Measurements from ENCODE around the gene FADS3. TPM values are rescaled to one million over a fixed set of nuclear protein-coding genes. Genes with fewer than 3 reads are reported as not detected.

FADS3 gene
- total RNA-seq, 1 donor from 2014 or later = 135 TPM

DNA sequence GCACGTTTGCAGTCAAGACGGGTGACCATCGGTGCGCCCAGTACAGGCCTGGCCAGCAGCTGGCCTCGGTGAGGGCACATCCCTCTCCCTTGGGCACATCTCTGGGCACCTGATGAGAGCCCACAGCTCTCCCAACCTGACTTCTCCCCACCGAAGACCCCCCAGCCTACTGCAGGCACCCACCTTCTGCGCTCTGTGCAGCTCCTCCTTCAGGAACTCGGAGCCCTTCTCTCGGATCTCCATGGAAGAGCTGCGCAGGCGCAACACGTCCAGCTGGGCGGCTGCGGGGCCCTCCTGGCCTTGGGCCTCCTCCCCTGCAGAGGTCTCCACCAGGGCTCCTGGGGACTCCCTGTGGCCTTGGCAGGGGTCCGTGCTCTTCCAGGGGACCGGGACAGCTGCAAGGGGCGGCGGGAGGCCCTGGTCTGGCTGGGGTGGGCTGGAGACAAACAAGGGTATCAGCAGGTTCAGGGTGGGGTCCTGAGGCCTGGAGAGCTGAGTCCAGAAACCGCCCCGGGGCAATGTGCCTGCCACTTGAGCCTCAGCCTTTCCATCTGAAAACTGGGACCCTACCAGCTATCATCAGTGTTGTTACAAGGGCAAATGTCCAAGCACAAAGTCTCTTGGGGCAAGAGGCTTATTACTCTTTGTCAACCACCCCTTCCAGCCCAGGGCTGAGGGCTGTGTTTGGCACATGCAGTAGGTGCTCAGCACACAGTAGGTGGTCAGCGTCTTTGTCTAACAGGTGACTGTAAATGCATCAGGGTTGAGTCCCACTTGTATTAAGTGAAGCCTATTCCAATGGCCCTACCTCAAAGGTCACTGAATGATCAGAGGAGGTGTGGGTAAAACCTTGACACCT is 16.8 kb upstream of the FADS3 start:
- TF ChIP-seq, protein P1, sequence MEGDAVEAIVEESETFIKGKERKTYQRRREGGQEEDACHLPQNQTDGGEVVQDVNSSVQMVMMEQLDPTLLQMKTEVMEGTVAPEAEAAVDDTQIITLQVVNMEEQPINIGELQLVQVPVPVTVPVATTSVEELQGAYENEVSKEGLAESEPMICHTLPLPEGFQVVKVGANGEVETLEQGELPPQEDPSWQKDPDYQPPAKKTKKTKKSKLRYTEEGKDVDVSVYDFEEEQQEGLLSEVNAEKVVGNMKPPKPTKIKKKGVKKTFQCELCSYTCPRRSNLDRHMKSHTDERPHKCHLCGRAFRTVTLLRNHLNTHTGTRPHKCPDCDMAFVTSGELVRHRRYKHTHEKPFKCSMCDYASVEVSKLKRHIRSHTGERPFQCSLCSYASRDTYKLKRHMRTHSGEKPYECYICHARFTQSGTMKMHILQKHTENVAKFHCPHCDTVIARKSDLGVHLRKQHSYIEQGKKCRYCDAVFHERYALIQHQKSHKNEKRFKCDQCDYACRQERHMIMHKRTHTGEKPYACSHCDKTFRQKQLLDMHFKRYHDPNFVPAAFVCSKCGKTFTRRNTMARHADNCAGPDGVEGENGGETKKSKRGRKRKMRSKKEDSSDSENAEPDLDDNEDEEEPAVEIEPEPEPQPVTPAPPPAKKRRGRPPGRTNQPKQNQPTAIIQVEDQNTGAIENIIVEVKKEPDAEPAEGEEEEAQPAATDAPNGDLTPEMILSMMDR (IDR thresholded peaks at IDR 0.05) = no peak
- ChIA-PET POLR2A (interaction anchor here (0.6 to 0.8 kb wide), 4 partner anchors 36 to 262 kb away, joined by 3 to 4 read pairs (median 3); no protein-coding TSS in a partner anchor), CTCF (interaction anchor here (1.9 kb wide), 2 partner anchors 9 to 174 kb away, joined by 6 to 9 read pairs; no protein-coding TSS in a partner anchor)
- H3K4me1 Mint-ChIP-seq = no peaks in the 10 kb centered on the region
- no peaks in the 10 kb centered on the region for H3K9me3 Mint-ChIP-seq
- H3K4me3 Mint-ChIP-seq = no peak overlapping the region
- no peaks in the 10 kb centered on the region for H3K27me3 Mint-ChIP-seq
- ATAC-seq (ENCODE audit: low read depth) = no peak
- intact Hi-C loops (cut with micrococcal nuclease) = no loop called here
- H3K36me3 Mint-ChIP-seq (ENCODE audit: low read depth) = no peaks in the 10 kb centered on the region
- H3K27ac Mint-ChIP-seq = no peak overlapping the region
- no peak for DNase-seq

DNA sequence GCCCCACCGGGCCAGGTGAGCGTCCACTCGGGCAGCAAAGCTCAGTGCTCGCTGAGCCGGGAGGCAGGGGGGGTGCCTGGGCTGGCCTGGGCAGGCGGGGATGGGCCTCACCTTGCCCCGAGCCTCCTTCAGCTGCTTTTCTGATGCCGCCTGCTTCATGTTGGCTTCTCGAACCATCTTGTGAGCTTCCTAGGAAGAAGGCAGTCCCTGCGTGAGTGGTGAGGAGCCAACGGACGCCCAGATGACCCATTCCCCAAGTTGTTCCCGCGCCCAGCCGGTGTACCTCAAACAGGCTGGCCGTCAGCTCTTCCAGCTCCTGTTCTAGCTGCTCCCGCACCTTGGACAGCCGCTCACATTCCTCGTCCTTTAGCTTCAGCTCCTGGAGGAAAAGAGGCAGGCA is 15.9 kb upstream of the FADS3 start:
- Mint-ChIP-seq H3K4me3 (no peak overlapping the region), H3K36me3 (ENCODE audit: low read depth) (no peaks in the 10 kb centered on the region), H3K27ac (peak overlapping the region; percentile 46), H3K27me3 (no peaks in the 10 kb centered on the region), H3K9me3 (no peaks in the 10 kb centered on the region), H3K4me1 (no peaks in the 10 kb centered on the region)
- POLR2A ChIA-PET = no interaction called here
- ATAC-seq (ENCODE audit: low read depth) = no peak
- DNase-seq = no peak
- intact Hi-C loops (cut with micrococcal nuclease) = no loop called here
- TF ChIP-seq, protein P1 (IDR thresholded peaks at IDR 0.05) = no peak
- CTCF ChIA-PET = interaction anchor here (1.9 kb wide), 2 partner anchors 8 to 175 kb away, joined by 6 to 9 read pairs; no protein-coding TSS in a partner anchor

DNA sequence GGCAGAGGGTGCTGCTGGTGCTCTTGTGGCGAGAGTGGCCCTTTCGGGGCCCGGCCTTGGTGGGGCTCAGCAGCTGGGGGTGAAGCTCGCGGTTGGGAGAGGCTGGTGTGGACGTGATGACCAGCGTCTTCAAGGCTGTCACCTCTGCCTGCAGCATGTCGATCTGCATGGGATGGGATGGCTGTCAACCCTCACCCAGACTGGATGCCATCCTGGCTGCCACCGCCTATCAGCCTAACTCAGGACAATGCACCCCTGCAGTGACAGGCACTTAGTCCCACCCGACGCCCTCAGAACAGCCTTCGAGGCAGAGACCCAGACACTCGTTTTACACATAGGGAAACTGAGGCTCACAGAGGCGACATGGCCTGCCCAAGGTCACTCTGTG is 15.2 kb upstream of the FADS3 start:
- H3K27ac Mint-ChIP-seq = no peak overlapping the region
- POLR2A ChIA-PET = no interaction called here

DNA sequence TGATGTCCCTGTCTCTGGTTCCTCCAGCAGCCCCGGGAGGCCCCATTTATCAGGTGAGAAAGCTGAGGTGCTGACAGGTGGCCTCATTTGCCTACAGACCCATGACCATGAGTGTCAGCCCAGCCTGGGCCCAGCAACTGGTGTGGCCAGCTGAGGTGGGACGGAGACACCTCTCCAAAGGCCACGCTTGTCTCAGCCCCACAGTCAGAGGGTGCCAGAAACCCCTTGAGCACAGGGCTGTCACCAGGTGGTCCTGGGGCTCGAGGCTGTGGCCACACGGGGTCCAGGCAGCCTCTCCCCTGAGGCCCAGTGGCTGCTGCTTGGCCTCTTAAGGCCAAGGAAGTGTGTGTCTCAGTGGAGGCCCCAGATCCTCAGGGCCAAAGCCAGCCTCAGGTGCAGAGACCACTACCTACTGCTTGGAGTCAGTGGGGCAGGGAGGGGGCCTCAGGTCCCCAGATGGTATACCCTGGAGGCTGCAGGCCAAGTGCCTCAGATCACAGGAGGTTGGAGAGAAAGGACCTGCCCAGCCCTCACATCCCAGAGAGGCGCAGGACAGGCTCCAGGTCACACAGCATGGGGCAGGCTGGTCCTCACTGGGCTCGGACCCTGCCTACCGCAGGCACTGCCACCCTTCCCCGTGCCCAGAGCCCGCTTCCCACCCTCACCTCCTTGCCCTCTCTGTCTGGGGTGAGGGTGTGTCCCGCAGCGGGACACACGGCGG is 14.6 kb upstream of the FADS3 start:
- intact Hi-C loops (cut with micrococcal nuclease) = no loop called here
- ChIA-PET POLR2A (no interaction called here), CTCF (interaction anchor here (16.5 kb wide), 1 partner anchor 174 kb away, joined by 298 read pairs; no protein-coding TSS in a partner anchor)
- Mint-ChIP-seq H3K27me3 (no peaks in the 10 kb centered on the region), H3K36me3 (ENCODE audit: low read depth) (no peaks in the 10 kb centered on the region), H3K9me3 (no peaks in the 10 kb centered on the region), H3K4me3 (no peak overlapping the region), H3K27ac (no peak overlapping the region), H3K4me1 (no peaks in the 10 kb centered on the region)
- no peak for ATAC-seq (ENCODE audit: low read depth)
- DNase-seq = no peak
- TF ChIP-seq, protein P1 (IDR thresholded peaks at IDR 0.05) = no peak

More for the DNA sequence above, 15.2 kb upstream of the FADS3 start:
- Mint-ChIP-seq H3K4me3 (no peak overlapping the region), H3K9me3 (no peaks in the 10 kb centered on the region), H3K36me3 (ENCODE audit: low read depth) (no peaks in the 10 kb centered on the region), H3K27me3 (no peaks in the 10 kb centered on the region), H3K4me1 (no peaks in the 10 kb centered on the region)
- ATAC-seq (ENCODE audit: low read depth) (no peak), DNase-seq (no peak)
- CTCF ChIA-PET = interaction anchor here (16.5 kb wide), 1 partner anchor 174 kb away, joined by 298 read pairs; no protein-coding TSS in a partner anchor
- TF ChIP-seq, protein P1 (IDR thresholded peaks at IDR 0.05) = no peak
- intact Hi-C loops (cut with micrococcal nuclease) = no loop called here

Data from activated B cell treated with CpG ODN at 0.5 μM for 24 hours (primary cell).